NCI-H510A treated with DMSO at 0.1 percent for 48 hours (cell line): ENCODE measurements around the gene CILP2.

Experiments used
- DNase-seq: peaks from one replicate; lab custom pipeline; 2025; lab: John Stamatoyannopoulos, UW

The CILP2 gene

GRCh38 chr19:19504754-19505668, 33.1 kb upstream of the CILP2 start:
- DNase-seq: no peak

- DNase-seq: no peak
These were observed 32.3 kb upstream of the CILP2 start for GRCh38 chr19:19505669-19506326.

DNA sequence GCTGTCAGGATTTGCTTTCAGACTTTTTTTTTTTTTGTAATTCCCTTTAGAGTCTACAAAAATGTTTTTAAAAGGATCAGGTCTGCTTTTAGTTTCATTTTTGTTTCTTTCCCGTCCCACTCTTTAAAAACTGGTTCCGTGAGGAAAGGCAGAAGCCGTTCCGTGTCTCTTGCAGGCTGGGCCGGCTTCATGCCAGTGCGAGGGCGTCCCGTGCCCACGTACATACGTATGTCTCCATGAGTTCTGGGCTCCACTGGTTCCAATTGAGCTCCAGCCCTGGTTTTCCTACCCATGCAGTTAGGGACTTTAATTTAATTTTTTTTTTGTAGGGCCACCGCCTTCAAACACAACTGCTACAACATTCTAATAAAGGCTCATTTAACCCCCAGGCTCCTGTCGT, 31.5 kb upstream of the CILP2 start:
- no peak for DNase-seq

GRCh38 chr19:19507354-19507753, 30.7 kb upstream of the CILP2 start:
- no peak for DNase-seq

- DNase-seq: no peak
These were observed 29.8 kb upstream of the CILP2 start for GRCh38 chr19:19508217-19508616.

DNA sequence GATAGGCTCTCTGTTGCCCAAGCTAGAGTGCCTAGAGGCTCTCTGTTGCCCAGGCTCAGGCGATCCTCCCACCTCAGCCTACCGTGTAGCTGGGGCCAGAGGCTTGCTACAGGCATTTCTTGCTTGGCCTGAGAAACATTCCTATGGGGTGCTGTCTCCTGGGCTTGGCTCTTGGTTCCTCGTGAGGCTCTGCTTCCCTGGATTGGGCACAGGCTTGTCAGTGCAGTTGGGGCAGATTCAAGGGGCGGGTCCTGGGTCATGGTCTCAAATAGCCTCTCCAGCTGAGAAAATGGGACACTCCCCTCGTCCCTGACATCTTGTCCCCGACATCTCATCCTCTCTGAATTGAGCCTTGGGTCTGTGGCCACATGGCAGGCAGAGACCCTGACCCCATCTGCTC, 27.6 kb upstream of the CILP2 start:
- DNase-seq: no peak

DNA sequence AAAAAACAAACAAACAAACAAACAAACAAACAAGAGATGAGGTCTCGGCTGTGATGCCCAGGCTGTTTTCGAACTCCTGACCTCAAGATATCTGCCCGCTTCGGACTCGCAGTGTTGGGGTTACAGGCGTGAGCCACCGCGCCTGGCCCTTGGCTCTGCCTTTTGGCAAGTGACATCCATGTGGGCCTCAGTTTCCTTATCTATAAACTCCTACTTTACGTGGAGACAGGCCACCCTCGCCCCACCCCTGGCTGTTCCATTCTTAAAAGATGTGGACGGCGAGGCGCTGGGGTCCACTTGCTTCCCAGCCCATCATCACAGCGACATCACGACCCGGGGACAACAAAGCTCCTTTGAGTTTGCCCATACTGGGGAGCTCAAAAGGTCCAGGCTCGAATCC, 24.4 kb upstream of the CILP2 start:
- no peak for DNase-seq

DNA sequence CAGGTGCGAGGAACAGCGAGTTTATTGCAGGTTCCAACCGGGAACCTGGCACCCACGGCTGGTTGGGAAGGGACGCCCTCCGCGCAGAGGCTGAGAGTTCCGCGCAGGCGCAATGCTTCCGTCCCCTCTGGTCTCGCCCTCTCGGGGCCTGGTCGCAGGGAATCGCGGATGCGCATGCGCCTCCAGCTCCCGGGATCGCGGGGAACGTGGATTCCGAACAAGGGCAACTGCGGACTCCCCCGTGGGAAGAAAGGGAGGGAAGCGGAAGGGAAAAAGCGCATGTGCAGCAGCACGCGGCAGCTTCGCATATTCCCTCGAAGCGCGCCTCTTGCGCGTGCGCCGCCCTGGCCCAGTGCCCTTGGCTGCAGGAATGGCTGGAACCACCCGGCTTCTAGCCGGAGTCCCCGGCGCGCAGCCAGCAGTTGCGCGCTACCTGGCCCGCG, 23.8 kb upstream of the CILP2 start:
- DNase-seq: no peak

DNA sequence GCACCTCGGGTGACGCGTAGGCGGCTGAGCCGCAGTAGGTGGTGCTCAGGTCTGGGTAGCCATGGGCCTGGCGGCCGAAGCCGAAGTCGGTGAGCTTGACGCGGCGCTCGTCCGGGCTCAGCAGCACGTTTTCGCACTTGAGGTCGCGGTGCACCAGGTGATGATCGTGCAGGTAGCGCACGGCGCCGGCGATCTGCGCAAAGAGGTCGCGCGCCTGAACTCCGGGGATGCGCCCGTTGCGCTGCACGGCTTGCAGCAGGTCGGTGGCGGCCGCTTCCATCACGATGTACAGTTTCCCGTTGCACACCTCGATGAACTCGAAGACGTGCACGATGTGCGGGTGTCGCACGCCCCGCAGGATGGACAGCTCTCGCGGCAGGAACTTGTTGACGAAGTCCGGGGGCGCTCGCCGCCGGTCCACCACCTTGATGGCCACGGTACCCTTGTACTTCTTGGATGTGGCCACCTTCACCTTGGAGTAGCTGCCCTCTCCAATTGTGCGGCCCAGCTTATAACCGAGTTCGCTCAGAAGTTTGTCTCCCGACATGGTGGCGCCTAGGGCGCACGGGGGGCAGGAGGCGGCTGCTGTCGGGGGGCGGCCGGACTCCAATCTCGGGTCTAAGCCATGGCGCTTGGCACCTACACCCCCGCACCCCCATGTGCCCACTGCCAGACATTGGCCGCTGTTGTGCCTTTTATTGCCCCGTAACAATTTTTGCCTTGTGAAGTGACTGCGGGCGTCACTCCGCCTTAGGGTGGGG, 23.0 kb upstream of the CILP2 start, which contains the start of gene TSSK6:
Gene TSSK6, minus strand, starts transcription at position 668 of the 761 bp plus-strand sequence. Its CDS starts 121 bp downstream, at position 547.
- no peak for DNase-seq

- peak; percentile 86 for DNase-seq
These were observed 22.2 kb upstream of the CILP2 start, which contains the start of gene NDUFA13 for GRCh38 chr19:19515642-19516519. Gene NDUFA13 (plus strand): TSS chr19:19516225. CDS start chr19:19516239, 14 bp downstream.

- no peak for DNase-seq
These were observed 20.8 kb upstream of the CILP2 start for GRCh38 chr19:19517235-19517619.

GRCh38 chr19:19520989-19521388, 17.1 kb upstream of the CILP2 start:
- DNase-seq: no peak

GRCh38 chr19:19523177-19523576, 14.9 kb upstream of the CILP2 start:
- DNase-seq: no peak

- DNase-seq: no peak
These were observed 14.0 kb upstream of the CILP2 start for GRCh38 chr19:19524053-19524452.

GRCh38 chr19:19525611-19526380, 12.3 kb upstream of the CILP2 start:
- no peak for DNase-seq

DNA sequence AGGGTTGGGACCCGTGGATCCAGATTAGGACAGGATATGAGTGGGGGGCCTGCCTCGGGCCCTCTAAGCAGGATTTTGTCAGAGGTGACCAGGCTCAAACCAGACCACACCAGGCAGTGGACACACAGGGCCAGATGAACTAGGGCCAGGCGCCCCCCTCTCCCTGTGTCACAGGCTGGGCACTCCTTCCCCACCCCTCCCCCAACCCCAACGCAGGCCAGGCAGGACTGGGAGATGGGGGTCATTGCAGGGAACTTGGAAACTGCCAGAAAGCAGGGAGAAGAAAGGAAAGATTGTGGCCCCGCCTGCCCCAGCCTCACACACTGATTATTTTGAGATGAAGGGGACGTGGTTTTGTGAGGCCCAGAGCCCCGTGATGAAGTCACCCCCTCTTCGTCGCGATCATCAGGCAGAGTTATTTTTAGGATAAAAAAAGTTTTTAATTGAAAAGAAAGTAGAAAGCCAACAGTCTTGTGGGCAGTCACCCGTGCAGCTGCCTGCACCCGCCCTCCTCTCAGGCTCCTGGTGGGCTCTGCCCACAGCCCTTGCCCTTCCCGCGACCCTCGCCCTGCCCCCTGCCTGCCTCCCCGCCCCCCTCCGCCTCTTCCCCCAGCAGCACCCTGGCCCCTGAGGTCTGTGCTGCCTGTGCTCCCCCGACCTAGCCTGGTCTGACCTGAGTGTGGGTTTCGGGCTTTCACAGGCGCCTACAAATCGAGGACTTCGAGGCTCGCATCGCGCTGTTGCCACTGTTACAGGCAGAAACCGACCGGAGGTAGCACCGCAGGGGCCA, 11.3 kb upstream of the CILP2 start:
- no peak for DNase-seq

- no peak for DNase-seq
These were observed 10.8 kb upstream of the CILP2 start for GRCh38 chr19:19527371-19527656.

- DNase-seq: no peak
These were observed 10.1 kb upstream of the CILP2 start for GRCh38 chr19:19527674-19528625.
